HepG2 (cell line): Measurements from ENCODE around the gene FOXL3. TPM values are rescaled to one million over a fixed set of nuclear protein-coding genes. Genes with fewer than 3 reads are reported as not detected.

Source experiments
- ATAC-seq: fragments of 200-7000 bp; cut with Tn5 transposase; 3 replicates; pipeline ENCODE4 v1.9.1; 2020; ENCODE audit warnings: mild to moderate bottlenecking, moderate library complexity
- BruUV-seq: library from RNA; stranded (reverse); fragments of 400-500 nt; replicated peaks from 2 replicates; lab custom pipeline; 2021; lab: Mats Ljungman, UMichigan
- CTCF ChIA-PET: fragments of 300-600 bp; formaldehyde crosslinking; extraction: SDS; loops from one replicate; lab custom pipeline; 2021; ENCODE audit warnings: low total read pairs, inconsistent platforms, low intra/inter-chr PET ratio; lab: Yijun Ruan, JAX
- POLR2A ChIA-PET: fragments of 350-600 bp; sonication (Branson Sonifier 250); formaldehyde crosslinking; loops from one replicate; lab custom pipeline; 2020; ENCODE audit warnings: antibody characterized with exemption, inconsistent platforms; lab: Yijun Ruan, JAX
- DNase-seq: peaks from one replicate; pipeline ENCODE4 v3.0.0-alpha.2; 2015; ENCODE audit warnings: low spot score
- FAIRE-seq: peaks from 3 replicates; lab custom pipeline; 2011; peaks lifted over from hg19 to GRCh38; lab: Jason Lieb, UNC
- H2AFZ ChIP-seq: one replicate; pipeline ENCODE4 v1.6.1; 2011; ENCODE audit warnings: low read length, inconsistent platforms
- H3K27ac ChIP-seq: fragments of 300-600 bp; 3 replicates; pipeline ENCODE4 v1.8.0; 2011; ENCODE audit warnings: mixed run types, mild to moderate bottlenecking, mixed read lengths, low read length, inconsistent platforms; ENCODE audit not compliant: insufficient read depth; ENCODE audit errors: extremely low read length
- H3K27me3 ChIP-seq, 2 experiments: fragments of 200-600 bp in 1 of 2; 2 replicates in 1 of 2; 3 replicates in 1 of 2; pipeline versions ENCODE4 v1.6.0 to v1.8.0; 2011; ENCODE audit warnings: low read length in 2 of 2, mild to moderate bottlenecking in 2 of 2, moderate library complexity in 2 of 2, inconsistent platforms in 1 of 2; ENCODE audit not compliant: insufficient read depth in 2 of 2, control insufficient read depth in 1 of 2
- H3K36me3 ChIP-seq, 2 experiments: fragments of 200-600 bp in 1 of 2; replicated peaks in 1 of 2; 2 replicates in 1 of 2; 3 replicates in 1 of 2; pipeline versions ENCODE4 v1.5.1 to v1.8.0; 2011; ENCODE audit warnings: low read length in 2 of 2, inconsistent platforms in 1 of 2; ENCODE audit not compliant: insufficient read depth in 2 of 2, control insufficient read depth in 1 of 2
- H3K4me1 ChIP-seq: 2 replicates; pipeline ENCODE4 v1.5.1; 2012; ENCODE audit warnings: low read length, inconsistent platforms; ENCODE audit not compliant: insufficient read depth
- H3K4me2 ChIP-seq: 2 replicates; pipeline ENCODE4 v1.6.0; 2011; ENCODE audit warnings: low read depth, low read length, inconsistent platforms
- H3K4me3 ChIP-seq, 3 experiments: fragments of 200-600 bp in 1 of 3; sonication (generic), shearing (Covaris generic) in 1 of 3; replicated peaks in 1 of 3; 2 replicates each; pipeline ENCODE4 v1.5.1; 2011 to 2016; ENCODE audit warnings: low read length in 3 of 3, inconsistent platforms in 2 of 3, low read depth in 2 of 3, mild to moderate bottlenecking in 2 of 3, control low read depth in 1 of 3, mixed read lengths in 1 of 3; ENCODE audit not compliant: insufficient read depth in 1 of 3
- H3K79me2 ChIP-seq: one replicate; pipeline ENCODE4 v1.6.1; 2011; ENCODE audit warnings: low read length, inconsistent platforms; ENCODE audit not compliant: insufficient read depth
- H3K9ac ChIP-seq: 2 replicates; pipeline ENCODE4 v1.6.0; 2011; ENCODE audit warnings: mild to moderate bottlenecking, low read depth, low read length, inconsistent platforms; ENCODE audit not compliant: insufficient read depth
- H3K9me3 ChIP-seq: 2 replicates; pipeline ENCODE4 v1.5.1; 2012; ENCODE audit warnings: mild to moderate bottlenecking, low read length
- H4K20me1 ChIP-seq: 2 replicates; pipeline ENCODE4 v1.6.0; 2011; ENCODE audit warnings: inconsistent platforms, mild to moderate bottlenecking, low read length, moderate library complexity; ENCODE audit not compliant: insufficient read depth
- CC2D1A ChIP-seq: sonication (generic); formaldehyde crosslinking; IDR thresholded peaks from 2 replicates; pipeline ENCODE4 v1.8.1; 2023; ENCODE audit warnings: mild to moderate bottlenecking, missing genetic modification reagents
- ELF1 ChIP-seq: sonication (generic); formaldehyde crosslinking; IDR thresholded peaks from 2 replicates; pipeline ENCODE4 v1.4.0; 2020; ENCODE audit warnings: missing genetic modification reagents
- GPN1 ChIP-seq: sonication (generic); formaldehyde crosslinking; IDR thresholded peaks from 2 replicates; pipeline ENCODE4 v1.5.1; 2020; ENCODE audit warnings: missing genetic modification reagents, borderline replicate concordance
- HNRNPUL1 ChIP-seq: fragments of 200-400 bp; formaldehyde crosslinking; IDR thresholded peaks from 2 replicates; pipeline ENCODE4 v1.6.1; 2017; ENCODE audit warnings: low read depth, mild to moderate bottlenecking, low read length, moderate library complexity
- JUN ChIP-seq: sonication (generic); formaldehyde crosslinking; IDR thresholded peaks from 2 replicates; pipeline ENCODE4 v1.4.0; 2020; ENCODE audit warnings: mild to moderate bottlenecking, missing genetic modification reagents
- NKX3-1 ChIP-seq: sonication (generic); formaldehyde crosslinking; IDR thresholded peaks from 2 replicates; pipeline ENCODE4 v1.5.0; 2020; ENCODE audit warnings: missing genetic modification reagents
- PHF8 ChIP-seq: sonication (generic); formaldehyde crosslinking; IDR thresholded peaks from 2 replicates; pipeline ENCODE4 v1.5.0; 2020; ENCODE audit warnings: missing genetic modification reagents
- RCOR2 ChIP-seq: IDR thresholded peaks from 2 replicates; pipeline ENCODE4 v1.6.1; 2016; ENCODE audit warnings: missing biosample characterization, missing genetic modification reagents
- SAP130 ChIP-seq: IDR thresholded peaks from 2 replicates; pipeline ENCODE4 v1.6.1; 2016; ENCODE audit warnings: low read depth
- SSRP1 ChIP-seq: IDR thresholded peaks from 2 replicates; pipeline ENCODE4 v1.6.1; 2016; ENCODE audit warnings: control low read depth
- TCF12 ChIP-seq, 2 experiments: fragments of 450-650 bp in 1 of 2; sonication (generic) in 1 of 2; formaldehyde crosslinking in 1 of 2; IDR thresholded peaks; 2 replicates each; pipeline versions ENCODE4 v1.6.1 to v1.8.0; 2017 to 2022; ENCODE audit warnings: antibody characterized with exemption in 1 of 2, mild to moderate bottlenecking in 1 of 2, missing genetic modification reagents in 1 of 2, moderate library complexity in 1 of 2
- TCF7 ChIP-seq: sonication (generic); IDR thresholded peaks from 2 replicates; pipeline ENCODE4 v1.6.1; 2016; ENCODE audit warnings: antibody characterized with exemption, low read depth
- TCF7L2 ChIP-seq: IDR thresholded peaks from 2 replicates; pipeline ENCODE4 v1.6.1; 2011; ENCODE audit warnings: mild to moderate bottlenecking, low read depth, low read length, moderate library complexity
- YY1 ChIP-seq: IDR thresholded peaks from 2 replicates; pipeline ENCODE4 v1.6.1; 2011; ENCODE audit warnings: low read length, low read depth, moderate library complexity, mild to moderate bottlenecking; ENCODE audit not compliant: insufficient read depth, insufficient replicate concordance
- ZBED4 ChIP-seq: sonication (generic); formaldehyde crosslinking; IDR thresholded peaks from 2 replicates; pipeline ENCODE4 v1.4.0; 2020; ENCODE audit warnings: missing genetic modification reagents, borderline replicate concordance
- ZBTB10 ChIP-seq: sonication (generic); formaldehyde crosslinking; IDR thresholded peaks from 2 replicates; pipeline ENCODE4 v1.4.0; 2020; ENCODE audit warnings: missing genetic modification reagents, borderline replicate concordance
- ZNF431 ChIP-seq: sonication (generic); formaldehyde crosslinking; IDR thresholded peaks from 2 replicates; pipeline ENCODE4 v1.9.0; 2022; ENCODE audit warnings: missing genetic modification reagents, low read depth, mild to moderate bottlenecking, borderline replicate concordance
- ZNF564 ChIP-seq: sonication (generic); formaldehyde crosslinking; IDR thresholded peaks from 2 replicates; pipeline ENCODE4 v1.8.1; 2023; ENCODE audit warnings: mild to moderate bottlenecking, missing genetic modification reagents
- ZNF768 ChIP-seq: sonication (generic); formaldehyde crosslinking; IDR thresholded peaks from 2 replicates; pipeline ENCODE4 v1.4.0; 2020; ENCODE audit warnings: missing genetic modification reagents
- WGBS: methylation state at CpG from one replicate; pipeline ENCODE4 v1.1.6; 2017; ENCODE audit warnings: low lambda C conversion rate; 5-methylcytosine and 5-hydroxymethylcytosine counted together
- in situ Hi-C: cut with HindIII; loops from 2 replicates; pipeline ENCODE4 v1.10.0; 2017; ENCODE audit warnings: low pct_unique_long_range_greater_than_20kb; ENCODE audit not compliant: extremely low pct_ligation_motif_present
- intact Hi-C: fragments of 100-400 bp; cut with micrococcal nuclease; formaldehyde crosslinking; loops from one replicate; pipeline ENCODE4 v1.10.0; 2022; ENCODE audit not compliant: unreplicated experiment
- polyA plus RNA-seq, 8 experiments: library from polyadenylated mRNA; depleted of rRNA in 3 of 8; stranded (reverse) in 7 of 8; unstranded in 1 of 8; fragments of >200 nt; fragmentation: Illumina TruSeq in 4 of 8; extraction: Trizol in 4 of 8; gene quantifications; 2 replicates each; pipeline versions ENCODE4 v1.2.1 to v1.2.3, GENCODE V29; 2011 to 2016; ENCODE audit warnings: low read depth in 4 of 8, missing spikeins in 1 of 8, mixed read lengths in 1 of 8; ENCODE audit not compliant: insufficient read depth in 1 of 8
- total RNA-seq, 5 experiments: library from RNA; depleted of rRNA; stranded (reverse); fragments of >200 nt; fragmentation: Illumina TruSeq; extraction: Trizol; gene quantifications; 2 replicates each; pipeline ENCODE4 v1.2.3, GENCODE V29; 2016; ENCODE audit warnings: low read depth in 1 of 5

FOXL3 gene
- total and polyA plus RNA-seq, 2 of the 13 experiments (the other 11 are each of a cell fraction or from before 2014, with no cell fraction given), result not detected

GRCh38 chr7:327991-328702 lies 38.2 kb downstream of the FOXL3 start:
- Histone ChIP-seq H3K4me2 (no peak overlapping the region), H3K9me3 (no peaks in the 10 kb centered on the region), H2AFZ (no peak overlapping the region), H3K36me3 (no peaks in the 10 kb centered on the region), H3K4me1 (peaks cover 42% of the 10 kb centered on the region), H3K4me3 (no peak overlapping the region), H3K27me3 (peaks cover 3 to 28% of the 10 kb centered on the region in 2 experiments; a peak in 4 of 5 replicates), H3K27ac (no peak overlapping the region), H3K9ac (no peak overlapping the region)
- ChIA-PET CTCF (no interaction called here), POLR2A (no interaction called here)
- WGBS, result 74% methylated on average over 22 of the region's 22 CpGs
- no peak for DNase-seq
- intact Hi-C loops, result no loop called here
- no peak for ATAC-seq
- TF ChIP-seq PHF8 (CRISPR knock-in tag) (no peak), HNRNPUL1 (no peak), ZNF768 (CRISPR knock-in tag) (no peak), TCF7L2 (no peak), GPN1 (CRISPR knock-in tag) (no peak), ZNF564 (CRISPR knock-in tag) (no peak), RCOR2 (CRISPR knock-in tag) (no peak), CC2D1A (CRISPR knock-in tag) (no peak), SAP130 (CRISPR knock-in tag) (no peak), SSRP1 (CRISPR knock-in tag) (no peak), ELF1 (CRISPR knock-in tag) (no peak), ZBED4 (CRISPR knock-in tag) (no peak), TCF12 (IDR thresholded peaks at IDR 0.05) (no peak), TCF12 (CRISPR knock-in tag; IDR thresholded peaks at IDR 0.05) (no peak), YY1 (no peak), ZBTB10 (CRISPR knock-in tag) (no peak), TCF7 (no peak), ZNF431 (CRISPR knock-in tag) (no peak), NKX3-1 (CRISPR knock-in tag) (no peak), JUN (CRISPR knock-in tag) (no peak)
- TF ChIP-seq, all 625 proteins: peak for 0
- no peaks in the 10 kb centered on the region for H4K20me1 ChIP-seq
- in situ Hi-C loops, result loop anchor here (10.0 kb wide), 1 partner anchor 307 kb away; no protein-coding TSS in a partner anchor
- no peak for FAIRE-seq
- no TSS peak for BruUV-seq
- H3K79me2 ChIP-seq, result no peaks in the 10 kb centered on the region
